HepG2 (cell line): ENCODE results near the gene SESN1. TPM values are rescaled to one million over a fixed set of nuclear protein-coding genes. Genes with fewer than 3 reads are reported as not detected.
A peak's percentile ranks its signal among the peaks of the same experiment; 100 is the strongest.

Source experiments
- ETS1 ChIP-seq: sonication (generic); formaldehyde crosslinking; IDR thresholded peaks from 2 replicates; pipeline ENCODE4 v1.4.0; 2020; ENCODE audit warnings: missing genetic modification reagents
- HNF4A ChIP-seq: sonication (generic); formaldehyde crosslinking; IDR thresholded peaks from 2 replicates; pipeline ENCODE4 v1.4.0; 2020; ENCODE audit warnings: missing genetic modification reagents
- KDM5B ChIP-seq: sonication (generic); formaldehyde crosslinking; IDR thresholded peaks from 2 replicates; pipeline ENCODE4 v1.4.0; 2020; ENCODE audit warnings: missing genetic modification reagents, mild to moderate bottlenecking, borderline replicate concordance
- KMT2B ChIP-seq: IDR thresholded peaks from 2 replicates; pipeline ENCODE4 v1.6.1; 2016; ENCODE audit warnings: missing genetic modification reagents, missing compliant biosample characterization
- SMAD1 ChIP-seq: sonication (generic); formaldehyde crosslinking; IDR thresholded peaks from 2 replicates; pipeline ENCODE4 v1.4.0; 2020; ENCODE audit warnings: missing genetic modification reagents, low read depth, mild to moderate bottlenecking, borderline replicate concordance
- SNAI1 ChIP-seq: sonication (generic); formaldehyde crosslinking; IDR thresholded peaks from 2 replicates; pipeline ENCODE4 v1.5.0; 2020; ENCODE audit warnings: mild to moderate bottlenecking, missing genetic modification reagents, borderline replicate concordance
- SRF ChIP-seq: IDR thresholded peaks from 2 replicates; pipeline ENCODE4 v1.6.1; 2011; ENCODE audit warnings: mild to moderate bottlenecking, low read depth, low read length, moderate library complexity
- ZBTB8A ChIP-seq: sonication (generic); formaldehyde crosslinking; IDR thresholded peaks from 2 replicates; pipeline ENCODE4 v1.4.0; 2020; ENCODE audit warnings: mild to moderate bottlenecking, low read depth, missing genetic modification reagents, borderline replicate concordance
- ZNF136 ChIP-seq: sonication (generic); formaldehyde crosslinking; IDR thresholded peaks from 2 replicates; pipeline ENCODE4 v1.8.1; 2022; ENCODE audit warnings: low read depth, mild to moderate bottlenecking, moderate library complexity, missing genetic modification reagents
- ZNF281 ChIP-seq: sonication (generic); formaldehyde crosslinking; IDR thresholded peaks from 2 replicates; pipeline ENCODE4 v1.4.0; 2020; ENCODE audit warnings: missing genetic modification reagents, borderline replicate concordance
- ZNF367 ChIP-seq: sonication (generic); formaldehyde crosslinking; IDR thresholded peaks from 2 replicates; pipeline ENCODE4 v1.4.0; 2020; ENCODE audit warnings: missing genetic modification reagents, borderline replicate concordance
- ZNF646 ChIP-seq: sonication (generic); formaldehyde crosslinking; IDR thresholded peaks from 2 replicates; pipeline ENCODE4 v1.9.0; 2021; ENCODE audit warnings: mild to moderate bottlenecking, missing genetic modification reagents
- ZNF740 ChIP-seq: sonication (generic); formaldehyde crosslinking; IDR thresholded peaks from 2 replicates; pipeline ENCODE4 v1.4.0; 2020; ENCODE audit warnings: missing genetic modification reagents
- polyA plus RNA-seq, 8 experiments: library from polyadenylated mRNA; depleted of rRNA in 3 of 8; stranded (reverse) in 7 of 8; unstranded in 1 of 8; fragments of >200 nt; fragmentation: Illumina TruSeq in 4 of 8; extraction: Trizol in 4 of 8; gene quantifications; 2 replicates each; pipeline versions ENCODE4 v1.2.1 to v1.2.3, GENCODE V29; 2011 to 2016; ENCODE audit warnings: low read depth in 4 of 8, missing spikeins in 1 of 8, mixed read lengths in 1 of 8; ENCODE audit not compliant: insufficient read depth in 1 of 8
- total RNA-seq, 5 experiments: library from RNA; depleted of rRNA; stranded (reverse); fragments of >200 nt; fragmentation: Illumina TruSeq; extraction: Trizol; gene quantifications; 2 replicates each; pipeline ENCODE4 v1.2.3, GENCODE V29; 2016; ENCODE audit warnings: low read depth in 1 of 5
- TF ChIP-seq, protein P1 (sequence below): sonication (generic); formaldehyde crosslinking; IDR thresholded peaks from 2 replicates; pipeline ENCODE4 v1.4.0; 2020; ENCODE audit warnings: missing genetic modification reagents, mild to moderate bottlenecking, borderline replicate concordance

The SESN1 gene
- total and polyA plus RNA-seq, 2 of the 13 experiments (the other 11 are each of a cell fraction or from before 2014, with no cell fraction given): 24.9 to 44.7 TPM

- TF ChIP-seq, protein P1, sequence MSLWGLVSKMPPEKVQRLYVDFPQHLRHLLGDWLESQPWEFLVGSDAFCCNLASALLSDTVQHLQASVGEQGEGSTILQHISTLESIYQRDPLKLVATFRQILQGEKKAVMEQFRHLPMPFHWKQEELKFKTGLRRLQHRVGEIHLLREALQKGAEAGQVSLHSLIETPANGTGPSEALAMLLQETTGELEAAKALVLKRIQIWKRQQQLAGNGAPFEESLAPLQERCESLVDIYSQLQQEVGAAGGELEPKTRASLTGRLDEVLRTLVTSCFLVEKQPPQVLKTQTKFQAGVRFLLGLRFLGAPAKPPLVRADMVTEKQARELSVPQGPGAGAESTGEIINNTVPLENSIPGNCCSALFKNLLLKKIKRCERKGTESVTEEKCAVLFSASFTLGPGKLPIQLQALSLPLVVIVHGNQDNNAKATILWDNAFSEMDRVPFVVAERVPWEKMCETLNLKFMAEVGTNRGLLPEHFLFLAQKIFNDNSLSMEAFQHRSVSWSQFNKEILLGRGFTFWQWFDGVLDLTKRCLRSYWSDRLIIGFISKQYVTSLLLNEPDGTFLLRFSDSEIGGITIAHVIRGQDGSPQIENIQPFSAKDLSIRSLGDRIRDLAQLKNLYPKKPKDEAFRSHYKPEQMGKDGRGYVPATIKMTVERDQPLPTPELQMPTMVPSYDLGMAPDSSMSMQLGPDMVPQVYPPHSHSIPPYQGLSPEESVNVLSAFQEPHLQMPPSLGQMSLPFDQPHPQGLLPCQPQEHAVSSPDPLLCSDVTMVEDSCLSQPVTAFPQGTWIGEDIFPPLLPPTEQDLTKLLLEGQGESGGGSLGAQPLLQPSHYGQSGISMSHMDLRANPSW (CRISPR knock-in tag): no peak
- TF ChIP-seq ZNF740 (CRISPR knock-in tag) (no peak), ZNF281 (CRISPR knock-in tag) (peak; percentile 16; the same call in 1 of the 2 replicates), ZNF367 (CRISPR knock-in tag) (no peak; the same call in 1 of the 2 replicates), SNAI1 (peak; percentile 72; the same call in 1 of the 2 replicates), ZNF136 (no peak; the same call in 1 of the 2 replicates), ETS1 (CRISPR knock-in tag) (no peak; the same call in 1 of the 2 replicates), KDM5B (peak; percentile 82; the same call in 1 of the 2 replicates), KMT2B (CRISPR knock-in tag) (peak; percentile 78), ZBTB8A (CRISPR knock-in tag) (no peak), ZNF646 (peak; percentile 57; the same call in 1 of the 2 replicates), HNF4A (CRISPR knock-in tag) (no peak), SRF (no peak), SMAD1 (CRISPR knock-in tag) (peak; percentile 93; the same call in 1 of the 2 replicates)
Observed at GRCh38 chr6:109009236-109009961, 85.2 kb downstream of the SESN1 start (continued).
